Left hindlimb (tissue), 1 donor: Measurements from ENCODE around the gene RCOR2.
"Not testable (repeated sequence)": the region's sequence is repeated elsewhere in the genome, so short reads cannot be mapped to it uniquely, and the experiment has no call there.

Source experiments
- DNase-seq: peaks from one replicate; pipeline ENCODE4 v3.0.0-alpha.2; 2018

Gene RCOR2

GRCh38 chr11:63916837-63917691 is at the start of gene RCOR2:
RCOR2 (minus strand) TSS chr11:63917164; CDS start chr11:63916456, 708 bp downstream.
- peak; percentile 93 for DNase-seq

GRCh38 chr11:63966444-63966843 is 49.5 kb upstream of the RCOR2 start:
- no peak for DNase-seq

GRCh38 chr11:63963895-63964294 is 46.9 kb upstream of the RCOR2 start:
- DNase-seq, result not testable (repeated sequence)

GRCh38 chr11:63961608-63962412 is 44.8 kb upstream of the RCOR2 start:
- peak; percentile 91 for DNase-seq

GRCh38 chr11:63958008-63958407 is 41.0 kb upstream of the RCOR2 start:
- no peak for DNase-seq

- DNase-seq, result no peak
Measured at GRCh38 chr11:63952570-63952969, 35.6 kb upstream of the RCOR2 start.

GRCh38 chr11:63951779-63952536 is 35.0 kb upstream of the RCOR2 start:
- no peak for DNase-seq

- peak; percentile 77 for DNase-seq
Measured at GRCh38 chr11:63945477-63946163, 28.7 kb upstream of the RCOR2 start.

- peak; percentile 51 for DNase-seq
Measured at GRCh38 chr11:63944987-63945386, 28.0 kb upstream of the RCOR2 start.

GRCh38 chr11:63942803-63943202 is 25.8 kb upstream of the RCOR2 start:
- DNase-seq, result no peak

GRCh38 chr11:63941901-63942300 is 24.9 kb upstream of the RCOR2 start:
- DNase-seq, result no peak

GRCh38 chr11:63940786-63941185 is 23.8 kb upstream of the RCOR2 start:
- no peak for DNase-seq

GRCh38 chr11:63939397-63939891 is 22.5 kb upstream of the RCOR2 start:
- DNase-seq, result no peak

GRCh38 chr11:63938479-63939396 is 21.8 kb upstream of the RCOR2 start, which contains the start of gene NAA40:
NAA40 (plus strand) TSS chr11:63939002; CDS start chr11:63939097, 95 bp downstream.
- peak; percentile 94 for DNase-seq

GRCh38 chr11:63937713-63938478 is 20.9 kb upstream of the RCOR2 start:
- DNase-seq, result no peak

- DNase-seq, result no peak
Measured at GRCh38 chr11:63933459-63933858, 16.5 kb upstream of the RCOR2 start.

GRCh38 chr11:63931876-63932275 is 14.9 kb upstream of the RCOR2 start:
- DNase-seq, result no peak

- DNase-seq, result peak; percentile 64
Measured at GRCh38 chr11:63931045-63931444, 14.1 kb upstream of the RCOR2 start.

GRCh38 chr11:63929616-63930015 is 12.7 kb upstream of the RCOR2 start:
- no peak for DNase-seq

- DNase-seq, result no peak
Measured at GRCh38 chr11:63923319-63923718, 6.4 kb upstream of the RCOR2 start.
